Caco-2 (cell line): Measurements from ENCODE around the gene CD36. TPM values are rescaled to one million over a fixed set of nuclear protein-coding genes. Genes with fewer than 3 reads are reported as not detected.

Experiments used
- BruUV-seq: library from RNA; stranded (reverse); fragments of 400-500 nt; replicated peaks from 2 replicates; lab custom pipeline; 2021; lab: Mats Ljungman, UMichigan
- CTCF ChIA-PET: fragments of 300-600 bp; sonication (Branson Sonifier 250); formaldehyde crosslinking; loops from one replicate; lab custom pipeline; 2022; ENCODE audit warnings: antibody characterized with exemption; lab: Charles Lee
- POLR2A ChIA-PET: fragments of 300-600 bp; sonication (Branson Sonifier 250); formaldehyde crosslinking; loops from one replicate; lab custom pipeline; 2022; ENCODE audit warnings: antibody characterized with exemption; lab: Charles Lee
- DNase-seq, 2 experiments: peaks; one replicate each; pipeline versions ENCODE4 v3.0.0 to v3.0.0-alpha.2; 2020 to 2022
- H3K27me3 ChIP-seq: replicated peaks from 2 replicates; pipeline ENCODE4 v1.6.0; 2011; ENCODE audit warnings: low read length; ENCODE audit not compliant: control insufficient read depth, insufficient read depth
- H3K36me3 ChIP-seq: 2 replicates; pipeline ENCODE4 v1.5.1; 2011; ENCODE audit warnings: low read length; ENCODE audit not compliant: control insufficient read depth, insufficient read depth
- H3K4me1 ChIP-seq: fragments of 250-450 bp; sonication (Bioruptor Pico); 2 replicates; pipeline ENCODE4 v1.5.1; 2020; ENCODE audit warnings: mild to moderate bottlenecking
- H3K4me3 ChIP-seq: 2 replicates; pipeline ENCODE4 v1.5.1; 2011; ENCODE audit warnings: low read depth, mild to moderate bottlenecking, control low read depth, low read length
- H3K9me3 ChIP-seq: fragments of 250-450 bp; sonication (Bioruptor Pico); 2 replicates; pipeline ENCODE4 v1.5.1; 2020; ENCODE audit warnings: mild to moderate bottlenecking, moderate library complexity
- H3K27ac Mint-ChIP-seq: one replicate; pipeline ENCODE4 v1.8.0; 2022; ENCODE audit warnings: mixed read lengths; ENCODE audit not compliant: unreplicated experiment
- H3K27me3 Mint-ChIP-seq: one replicate; pipeline ENCODE4 v1.8.0; 2022; ENCODE audit warnings: mixed read lengths; ENCODE audit not compliant: insufficient read depth, unreplicated experiment
- H3K36me3 Mint-ChIP-seq: one replicate; pipeline ENCODE4 v1.8.0; 2022; ENCODE audit warnings: mild to moderate bottlenecking, mixed read lengths; ENCODE audit not compliant: insufficient read depth, unreplicated experiment
- H3K4me1 Mint-ChIP-seq: one replicate; pipeline ENCODE4 v1.8.0; 2022; ENCODE audit warnings: low read depth, mixed read lengths; ENCODE audit not compliant: unreplicated experiment
- H3K4me3 Mint-ChIP-seq: one replicate; pipeline ENCODE4 v1.8.0; 2022; ENCODE audit warnings: mild to moderate bottlenecking, moderate library complexity, mixed read lengths; ENCODE audit not compliant: unreplicated experiment
- H3K9me3 Mint-ChIP-seq: one replicate; pipeline ENCODE4 v1.8.0; 2022; ENCODE audit warnings: mixed read lengths; ENCODE audit not compliant: unreplicated experiment
- CTCF ChIP-seq, 2 experiments: fragments of 200-600 bp in 1 of 2; IDR thresholded peaks; 1 replicate in 1 of 2; 2 replicates in 1 of 2; pipeline versions ENCODE4 v1.5.1 to v1.8.0; 2011 to 2022; ENCODE audit warnings: antibody characterized with exemption in 1 of 2, control low read depth in 1 of 2, inconsistent platforms in 1 of 2, low read depth in 1 of 2, low read length in 1 of 2, mild to moderate bottlenecking in 1 of 2, moderate library complexity in 1 of 2; ENCODE audit not compliant: insufficient read depth in 1 of 2, severe bottlenecking in 1 of 2, unreplicated experiment in 1 of 2
- intact Hi-C: fragments of 100-400 bp; cut with micrococcal nuclease; formaldehyde crosslinking; loops from one replicate; pipeline ENCODE4 v1.10.0; 2022; ENCODE audit not compliant: unreplicated experiment
- total RNA-seq: library from RNA; stranded (reverse); gene quantifications from 2 replicates; pipeline ENCODE4 v1.2.3, GENCODE V29; 2022

CD36 gene
- total RNA-seq, 1 experiment from 2014 or later = not detected

GRCh38 chr7:80642871-80643270, 4.4 kb downstream of the CD36 start:
- Histone ChIP-seq H3K36me3 (no peaks in the 10 kb centered on the region), H3K27me3 (no peaks in the 10 kb centered on the region), H3K9me3 (no peaks in the 10 kb centered on the region), H3K4me1 (no peaks in the 10 kb centered on the region), H3K4me3 (no peak overlapping the region)
- BruUV-seq = no TSS peak
- DNase-seq = peak in 1 of 2 experiments; percentile 2
- Mint-ChIP-seq H3K4me3 (no peak overlapping the region), H3K4me1 (no peaks in the 10 kb centered on the region), H3K27ac (no peak overlapping the region), H3K9me3 (no peaks in the 10 kb centered on the region), H3K27me3 (peaks cover 3% of the 10 kb centered on the region), H3K36me3 (no peaks in the 10 kb centered on the region)
- POLR2A ChIA-PET = no interaction called here
- CTCF ChIA-PET = no interaction called here
- intact Hi-C loops = no loop called here
- no peak for TF ChIP-seq CTCF (IDR thresholded peaks at IDR 0.05; ENCODE audit: insufficient read depth in 1 of 2, low read depth in 1 of 2, low read length in 1 of 2, severe bottlenecking in 1 of 2, unreplicated experiment in 1 of 2)

- CTCF ChIA-PET = no interaction called here
- Mint-ChIP-seq H3K4me3 (no peak overlapping the region), H3K36me3 (no peaks in the 10 kb centered on the region), H3K27me3 (peaks cover 3% of the 10 kb centered on the region), H3K4me1 (no peaks in the 10 kb centered on the region), H3K9me3 (no peaks in the 10 kb centered on the region), H3K27ac (no peak overlapping the region)
- Histone ChIP-seq H3K9me3 (no peaks in the 10 kb centered on the region), H3K4me1 (no peaks in the 10 kb centered on the region), H3K4me3 (no peak overlapping the region), H3K27me3 (no peaks in the 10 kb centered on the region), H3K36me3 (no peaks in the 10 kb centered on the region)
- no peak for TF ChIP-seq CTCF (IDR thresholded peaks at IDR 0.05; ENCODE audit: insufficient read depth in 1 of 2, low read depth in 1 of 2, low read length in 1 of 2, severe bottlenecking in 1 of 2, unreplicated experiment in 1 of 2)
- no peak for DNase-seq
- intact Hi-C loops = no loop called here
- POLR2A ChIA-PET = no interaction called here
- no TSS peak for BruUV-seq
Measured at GRCh38 chr7:80643336-80643915, 5.0 kb downstream of the CD36 start.

GRCh38 chr7:80644054-80644453, 5.6 kb downstream of the CD36 start:
- Histone ChIP-seq H3K27me3 (no peaks in the 10 kb centered on the region), H3K4me1 (no peaks in the 10 kb centered on the region), H3K36me3 (no peaks in the 10 kb centered on the region), H3K4me3 (no peak overlapping the region), H3K9me3 (no peaks in the 10 kb centered on the region)
- Mint-ChIP-seq H3K27me3 (peaks cover 3% of the 10 kb centered on the region), H3K27ac (no peak overlapping the region), H3K4me3 (no peak overlapping the region), H3K36me3 (no peaks in the 10 kb centered on the region), H3K4me1 (no peaks in the 10 kb centered on the region), H3K9me3 (no peaks in the 10 kb centered on the region)
- no peak for DNase-seq
- no peak for TF ChIP-seq CTCF (IDR thresholded peaks at IDR 0.05; ENCODE audit: insufficient read depth in 1 of 2, low read depth in 1 of 2, low read length in 1 of 2, severe bottlenecking in 1 of 2, unreplicated experiment in 1 of 2)
- intact Hi-C loops = no loop called here
- BruUV-seq = no TSS peak
- POLR2A ChIA-PET = no interaction called here
- CTCF ChIA-PET = no interaction called here
